Nephron progenitor cell (in vitro differentiated cells): ENCODE measurements around the gene FABP1.

ENCODE experiments used
- DNase-seq: peaks from one replicate; pipeline ENCODE4 v3.0.0; 2021
- H3K27ac Mint-ChIP-seq: 2 replicates; pipeline ENCODE4 v1.8.0; 2021; ENCODE audit warnings: mild to moderate bottlenecking, moderate library complexity, mixed read lengths
- H3K27me3 Mint-ChIP-seq: 2 replicates; pipeline ENCODE4 v1.8.0; 2021; ENCODE audit warnings: mild to moderate bottlenecking, low read depth, mixed read lengths; ENCODE audit not compliant: poor library complexity
- H3K36me3 Mint-ChIP-seq: 2 replicates; pipeline ENCODE4 v1.8.0; 2021; ENCODE audit warnings: low read depth, mixed read lengths
- H3K4me1 Mint-ChIP-seq: 2 replicates; pipeline ENCODE4 v1.8.0; 2021; ENCODE audit warnings: mixed read lengths
- H3K4me3 Mint-ChIP-seq: 2 replicates; pipeline ENCODE4 v1.8.0; 2021; ENCODE audit warnings: mild to moderate bottlenecking, moderate library complexity, mixed read lengths
- H3K9me3 Mint-ChIP-seq: 2 replicates; pipeline ENCODE4 v1.8.0; 2021; ENCODE audit warnings: mild to moderate bottlenecking, moderate library complexity, mixed read lengths
- CTCF ChIP-seq: fragments of 200-600 bp; sonication (generic); IDR thresholded peaks from 2 replicates; pipeline ENCODE4 v1.5.0; 2021; ENCODE audit warnings: antibody characterized with exemption

Gene FABP1

GRCh38 chr2:88080545-88080944 lies 47.3 kb downstream of the FABP1 start:
- Mint-ChIP-seq H3K27ac (no peak overlapping the region), H3K27me3 (peaks cover 11% of the 10 kb centered on the region), H3K4me3 (no peak overlapping the region), H3K4me1 (no peaks in the 10 kb centered on the region), H3K9me3 (no peaks in the 10 kb centered on the region), H3K36me3 (no peaks in the 10 kb centered on the region)
- no peak for TF ChIP-seq CTCF
- DNase-seq: no peak

- Mint-ChIP-seq H3K36me3 (no peaks in the 10 kb centered on the region), H3K27me3 (peaks cover 11% of the 10 kb centered on the region), H3K4me1 (no peaks in the 10 kb centered on the region), H3K9me3 (peaks cover 8% of the 10 kb centered on the region), H3K4me3 (no peak overlapping the region), H3K27ac (no peak overlapping the region)
- TF ChIP-seq CTCF: no peak
- DNase-seq: no peak
These were observed 49.2 kb downstream of the FABP1 start for GRCh38 chr2:88078643-88079172.

GRCh38 chr2:88077080-88077479 lies 50.8 kb downstream of the FABP1 start:
- TF ChIP-seq CTCF: no peak
- Mint-ChIP-seq H3K9me3 (peaks cover 16% of the 10 kb centered on the region), H3K4me1 (no peaks in the 10 kb centered on the region), H3K4me3 (no peak overlapping the region), H3K27ac (no peak overlapping the region), H3K36me3 (no peaks in the 10 kb centered on the region), H3K27me3 (peaks cover 8% of the 10 kb centered on the region)
- no peak for DNase-seq

DNA sequence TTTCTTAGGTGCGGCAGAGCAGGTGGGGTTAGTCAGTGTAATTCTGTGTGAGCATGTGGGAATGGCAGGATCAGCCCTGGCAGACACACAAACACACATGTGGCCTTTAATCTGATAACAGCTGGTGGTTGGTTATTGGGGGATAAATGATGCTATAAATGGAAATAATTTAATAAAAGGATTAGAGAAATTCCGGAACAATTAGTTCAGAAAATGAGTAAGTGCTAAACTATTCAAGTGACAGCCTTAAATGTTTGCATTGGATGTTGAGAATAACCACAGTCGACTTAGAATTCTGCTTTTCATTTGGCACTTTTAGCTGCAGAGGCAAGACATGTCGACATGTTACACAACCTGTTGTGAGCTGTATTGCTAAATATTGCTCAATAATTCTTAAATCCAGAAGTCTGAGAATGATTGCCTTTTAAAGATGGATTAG lies 53.0 kb downstream of the FABP1 start:
- Mint-ChIP-seq H3K27ac (no peak overlapping the region), H3K9me3 (peaks cover 16% of the 10 kb centered on the region), H3K4me1 (peaks cover 7% of the 10 kb centered on the region), H3K27me3 (peaks cover 8% of the 10 kb centered on the region), H3K4me3 (no peak overlapping the region), H3K36me3 (no peaks in the 10 kb centered on the region)
- no peak for DNase-seq
- TF ChIP-seq CTCF: no peak

- H3K27me3 Mint-ChIP-seq: peaks cover 8% of the 10 kb centered on the region
- no peak overlapping the region for H3K4me3 Mint-ChIP-seq
- H3K9me3 Mint-ChIP-seq: peaks cover 16% of the 10 kb centered on the region
- H3K27ac Mint-ChIP-seq: no peak overlapping the region
- H3K4me1 Mint-ChIP-seq: peaks cover 11% of the 10 kb centered on the region
- no peak for TF ChIP-seq CTCF
- no peak for DNase-seq
- no peaks in the 10 kb centered on the region for H3K36me3 Mint-ChIP-seq
These were observed 53.7 kb downstream of the FABP1 start for GRCh38 chr2:88074150-88074549.
